ENCODE data around the gene PDCD7.
"Not testable (repeated sequence)": the region's sequence is repeated elsewhere in the genome, so short reads cannot be mapped to it uniquely, and the experiment has no call there.

Gene PDCD7

DNA sequence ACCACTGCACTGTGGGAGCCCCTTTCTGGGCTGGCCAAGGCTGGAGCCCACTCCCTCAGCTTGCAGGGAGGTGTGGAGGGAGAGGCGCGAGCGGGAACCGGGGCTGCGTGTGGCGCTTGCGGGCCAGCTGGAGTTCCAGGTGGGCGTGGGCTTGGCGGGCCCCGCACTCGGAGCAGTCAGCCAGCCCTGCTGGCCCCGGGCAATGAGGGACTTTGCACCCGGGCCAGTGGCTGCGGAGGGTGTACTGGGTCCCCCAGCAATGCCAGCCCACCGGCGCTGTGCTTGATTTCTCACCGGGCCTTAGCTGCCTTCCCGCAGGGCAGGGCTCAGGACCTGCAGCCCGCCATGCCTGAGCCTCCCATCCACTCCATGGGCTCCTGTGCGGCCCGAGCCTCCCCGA lies 58.7 kb downstream of the PDCD7 start:
- not testable (repeated sequence) for DNase-seq (ENCODE audit: low read depth)

- DNase-seq (ENCODE audit: low read depth) = no peak
Observed at GRCh38 chr15:65072617-65073016, 61.0 kb downstream of the PDCD7 start.

DNA sequence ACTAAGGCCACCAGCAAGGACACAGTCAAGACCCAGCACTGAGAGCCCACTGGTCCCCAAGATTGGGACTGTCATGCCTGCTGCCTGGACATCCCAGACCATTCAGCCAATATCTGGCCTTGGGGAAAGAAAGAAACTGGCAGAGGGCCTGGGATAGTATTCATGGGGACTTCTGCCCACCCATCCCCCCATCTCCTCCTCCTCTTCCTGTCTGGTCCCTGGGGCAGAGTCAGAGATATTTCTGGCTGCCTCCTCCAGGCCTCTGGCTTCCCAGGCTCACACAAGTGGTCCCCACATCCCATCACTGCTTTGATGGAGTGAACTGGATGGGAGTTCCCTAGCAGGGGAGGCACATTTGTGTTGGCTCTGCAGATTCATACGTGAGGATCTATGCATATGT lies 61.6 kb downstream of the PDCD7 start:
- DNase-seq (ENCODE audit: low read depth) = no peak

DNA sequence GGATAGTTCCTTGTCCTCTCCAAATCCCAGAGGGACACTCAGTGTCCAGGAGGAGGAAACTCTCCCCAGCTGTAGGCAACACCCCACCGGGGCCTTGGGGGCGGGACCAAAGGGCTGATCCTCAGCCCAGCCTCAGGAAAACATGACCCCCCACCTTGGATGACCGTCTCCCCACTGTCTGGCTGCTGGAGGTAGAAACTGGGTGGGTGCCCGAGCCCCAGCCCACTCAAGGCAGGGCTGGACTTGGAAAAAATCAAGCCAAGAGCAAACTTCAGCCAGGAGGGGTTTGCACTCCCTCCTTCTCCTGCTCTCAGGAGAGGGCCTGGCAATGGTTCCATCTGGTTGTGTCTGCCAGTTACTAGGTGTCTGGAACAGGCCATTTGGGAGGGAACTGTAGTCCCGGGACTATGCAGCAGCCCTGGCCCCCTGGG lies 62.2 kb downstream of the PDCD7 start:
- no peak for DNase-seq (ENCODE audit: low read depth)

DNA sequence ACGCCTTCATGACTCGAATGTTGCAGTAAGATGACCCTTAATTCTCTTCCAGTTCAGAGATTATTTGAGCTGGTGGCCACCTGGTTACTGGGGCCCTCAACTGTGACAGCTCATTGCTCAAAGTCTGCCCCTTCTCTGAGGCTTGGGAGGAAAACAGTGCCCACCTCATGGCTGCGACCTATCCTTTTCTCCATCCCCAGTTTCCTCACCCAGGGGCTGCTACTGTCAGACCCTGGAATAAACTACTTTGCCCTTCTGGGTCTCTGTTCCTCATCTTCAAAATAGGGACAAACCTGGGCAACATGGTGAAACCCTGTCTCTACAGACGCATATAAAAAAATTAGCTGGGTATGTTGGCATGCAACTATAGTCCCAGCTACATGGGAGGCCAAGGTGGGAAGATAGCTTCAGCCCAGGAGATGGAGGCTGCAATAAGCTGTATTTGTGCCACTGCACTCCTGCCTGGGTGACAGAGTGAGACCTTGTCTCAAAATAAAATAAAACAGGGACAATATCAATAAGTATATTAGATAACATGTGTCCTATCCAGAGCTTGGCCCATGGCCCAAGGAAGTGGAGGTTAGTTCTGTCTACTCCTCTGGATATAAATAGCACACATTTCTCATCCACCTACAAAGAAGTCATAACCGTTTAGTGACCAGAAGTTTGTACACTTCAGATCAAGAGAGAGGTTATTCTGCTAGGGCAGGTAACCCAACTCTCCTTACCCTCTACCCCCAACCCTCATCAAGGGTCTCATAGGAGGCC lies 63.6 kb downstream of the PDCD7 start:
- DNase-seq (ENCODE audit: low read depth) = no peak

- DNase-seq (ENCODE audit: low read depth) = no peak
Observed at GRCh38 chr15:65069179-65069578, 64.4 kb downstream of the PDCD7 start.

DNA sequence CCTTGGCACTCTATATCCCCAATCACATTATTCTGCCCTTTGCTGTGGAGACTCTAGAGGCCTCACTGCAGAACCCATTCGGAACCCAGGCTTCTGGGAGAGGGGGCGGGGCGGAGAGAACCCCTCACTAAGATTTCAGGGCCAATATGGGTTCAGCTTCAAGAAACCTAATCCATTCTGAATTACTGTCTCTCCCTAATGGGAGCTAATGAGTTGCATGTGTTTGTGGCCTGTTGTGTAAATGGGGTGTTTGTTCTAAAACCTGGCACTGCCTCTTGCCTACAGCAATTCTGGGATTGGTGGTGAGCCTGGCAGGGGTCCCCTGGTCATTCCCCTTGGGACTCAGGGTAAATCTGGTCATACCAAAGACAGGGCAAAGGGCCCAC lies 65.2 kb downstream of the PDCD7 start:
- no peak for DNase-seq (ENCODE audit: low read depth)

DNA sequence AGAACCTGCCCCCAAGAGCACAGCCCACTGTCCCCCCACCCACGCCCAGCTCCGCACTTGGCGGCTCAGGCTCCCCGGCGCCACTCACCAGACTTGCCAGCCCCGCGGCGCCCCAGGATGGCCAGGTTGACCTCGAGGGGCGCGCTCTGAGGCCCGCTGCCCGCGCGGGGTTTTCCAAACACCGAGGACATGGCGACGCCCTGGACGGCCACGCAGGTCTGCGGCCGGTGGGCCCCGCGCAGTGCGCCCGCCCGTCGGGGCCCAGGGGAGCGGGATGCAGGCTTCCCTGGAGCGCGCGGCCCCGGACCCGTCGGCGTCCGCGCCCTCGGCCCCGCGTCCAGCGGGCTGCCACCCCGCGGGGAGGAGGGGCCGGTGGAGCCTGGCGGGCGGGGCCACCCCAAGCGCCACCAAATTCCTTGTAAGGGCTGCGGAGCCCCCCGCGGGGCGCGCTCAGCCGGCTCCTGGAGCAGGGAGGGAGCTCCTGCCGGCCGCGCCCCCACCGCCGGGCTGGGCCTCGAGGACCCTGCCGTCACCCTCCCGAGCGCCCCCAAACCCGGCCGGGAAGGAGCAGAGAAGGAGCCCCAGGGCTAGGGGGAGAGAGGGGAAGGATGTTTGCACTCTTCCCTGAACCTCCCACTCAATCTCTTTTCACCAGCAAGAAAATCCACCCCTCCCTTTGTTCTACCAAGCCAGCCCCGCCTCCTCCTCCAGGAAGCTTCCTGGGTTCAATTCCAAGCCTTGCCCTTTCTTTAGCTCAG lies 65.8 kb downstream of the PDCD7 start, which contains the start of gene RASL12:
TSS of gene RASL12 (minus strand) at position 347 of the 758 bp plus-strand sequence. CDS start at position 191, 156 bp downstream.
- DNase-seq (ENCODE audit: low read depth) = no peak

Data from stimulated activated CD8-positive, alpha-beta memory T cell treated with anti-CD3 and anti-CD28 coated beads, Interleukin-15, amount 100 ng/mL, for 1 hour (primary cell).